ENCODE data around the gene TUBB3.

DNA sequence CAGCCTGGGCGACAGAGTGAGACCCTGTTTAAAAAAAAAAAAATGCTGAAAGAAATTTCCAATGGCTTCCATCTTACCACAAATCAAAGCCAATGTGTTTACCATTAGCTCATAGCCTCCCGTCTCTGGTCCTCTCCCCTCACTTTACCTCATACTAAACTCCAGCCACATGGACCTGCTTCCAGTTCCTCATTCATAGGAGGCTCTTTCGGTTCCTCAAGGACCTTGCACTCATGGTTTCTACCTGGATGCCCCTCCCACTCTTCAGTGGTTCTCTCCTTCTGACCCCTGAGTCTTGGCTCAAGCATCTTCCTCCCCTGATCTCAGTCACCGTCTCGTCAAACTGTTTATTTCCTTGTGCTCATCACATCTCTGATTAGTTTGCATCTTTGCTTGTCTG lies 21.6 kb downstream of the TUBB3 start:
- no peak for TF ChIP-seq POLR2A (IDR thresholded peaks at IDR 0.05)
- TF ChIP-seq, protein P1, sequence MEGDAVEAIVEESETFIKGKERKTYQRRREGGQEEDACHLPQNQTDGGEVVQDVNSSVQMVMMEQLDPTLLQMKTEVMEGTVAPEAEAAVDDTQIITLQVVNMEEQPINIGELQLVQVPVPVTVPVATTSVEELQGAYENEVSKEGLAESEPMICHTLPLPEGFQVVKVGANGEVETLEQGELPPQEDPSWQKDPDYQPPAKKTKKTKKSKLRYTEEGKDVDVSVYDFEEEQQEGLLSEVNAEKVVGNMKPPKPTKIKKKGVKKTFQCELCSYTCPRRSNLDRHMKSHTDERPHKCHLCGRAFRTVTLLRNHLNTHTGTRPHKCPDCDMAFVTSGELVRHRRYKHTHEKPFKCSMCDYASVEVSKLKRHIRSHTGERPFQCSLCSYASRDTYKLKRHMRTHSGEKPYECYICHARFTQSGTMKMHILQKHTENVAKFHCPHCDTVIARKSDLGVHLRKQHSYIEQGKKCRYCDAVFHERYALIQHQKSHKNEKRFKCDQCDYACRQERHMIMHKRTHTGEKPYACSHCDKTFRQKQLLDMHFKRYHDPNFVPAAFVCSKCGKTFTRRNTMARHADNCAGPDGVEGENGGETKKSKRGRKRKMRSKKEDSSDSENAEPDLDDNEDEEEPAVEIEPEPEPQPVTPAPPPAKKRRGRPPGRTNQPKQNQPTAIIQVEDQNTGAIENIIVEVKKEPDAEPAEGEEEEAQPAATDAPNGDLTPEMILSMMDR (IDR thresholded peaks at IDR 0.05), result no peak

Measured in lower leg skin (tissue), 3 donors.